Measurements from ENCODE around the gene FRYL.

The FRYL gene

GRCh38 chr4:48602763-48603162 is 177.3 kb downstream of the FRYL start:
- DNase-seq: no peak

GRCh38 chr4:48602222-48602621 is 177.9 kb downstream of the FRYL start:
- DNase-seq: no peak

- DNase-seq: no peak
Measured at GRCh38 chr4:48596336-48596735, 183.7 kb downstream of the FRYL start.

- no peak for DNase-seq
Measured at GRCh38 chr4:48594180-48594579, 185.9 kb downstream of the FRYL start.

- no peak for DNase-seq
Measured at GRCh38 chr4:48591372-48591771, 188.7 kb downstream of the FRYL start.

GRCh38 chr4:48590884-48591283 is 189.2 kb downstream of the FRYL start:
- no peak for DNase-seq

GRCh38 chr4:48589098-48589445 is 191.0 kb downstream of the FRYL start:
- DNase-seq: no peak

- DNase-seq: no peak
Measured at GRCh38 chr4:48588230-48589097, 191.6 kb downstream of the FRYL start.

- DNase-seq: no peak
Measured at GRCh38 chr4:48585401-48585800, 194.7 kb downstream of the FRYL start.

- DNase-seq: peak; percentile 20
Measured at GRCh38 chr4:48578132-48578968, 201.7 kb downstream of the FRYL start.

- no peak for DNase-seq
Measured at GRCh38 chr4:48575964-48576363, 204.1 kb downstream of the FRYL start.

GRCh38 chr4:48571471-48571870 is 208.6 kb downstream of the FRYL start:
- no peak for DNase-seq

GRCh38 chr4:48570646-48571220 is 209.3 kb downstream of the FRYL start:
- no peak for DNase-seq

- DNase-seq: no peak
Measured at GRCh38 chr4:48566034-48566384, 214.1 kb downstream of the FRYL start.

GRCh38 chr4:48565362-48566033 is 214.6 kb downstream of the FRYL start:
- no peak for DNase-seq

GRCh38 chr4:48564151-48564550 is 215.9 kb downstream of the FRYL start:
- no peak for DNase-seq

- no peak for DNase-seq
Measured at GRCh38 chr4:48558819-48559218, 221.3 kb downstream of the FRYL start.

GRCh38 chr4:48558026-48558425 is 222.1 kb downstream of the FRYL start:
- no peak for DNase-seq

GRCh38 chr4:48557478-48557877 is 222.6 kb downstream of the FRYL start:
- DNase-seq: no peak

GRCh38 chr4:48556268-48556667 is 223.8 kb downstream of the FRYL start:
- DNase-seq: no peak

- DNase-seq: no peak
Measured at GRCh38 chr4:48554606-48555005, 225.5 kb downstream of the FRYL start.

- no peak for DNase-seq
Measured at GRCh38 chr4:48553720-48554119, 226.4 kb downstream of the FRYL start.

- no peak for DNase-seq
Measured at GRCh38 chr4:48546336-48546735, 233.7 kb downstream of the FRYL start.
